Stimulated activated effector memory CD8-positive, alpha-beta T cell treated with anti-CD3 and anti-CD28 coated beads, Interleukin-12 subunit alpha, Interleukin-12 subunit beta, amount 100 ng/mL, for 72 hours (primary cell): ENCODE measurements around the gene PLEKHJ1.
"Not testable (repeated sequence)": the region's sequence is repeated elsewhere in the genome, so short reads cannot be mapped to it uniquely, and the experiment has no call there.

ENCODE experiments used
- ATAC-seq: fragments of 150-1000 bp; cut with Tn5 transposase; 2 replicates; pipeline ENCODE4 v1.10.0; 2021
- DNase-seq, 2 donors: peaks; one replicate each; pipeline ENCODE4 v3.0.0; 2021 to 2022; ENCODE audit warnings: low spot score in 2 of 2
- H3K27ac Mint-ChIP-seq: one replicate; pipeline ENCODE4 v1.8.0; 2022; ENCODE audit warnings: mild to moderate bottlenecking, mixed read lengths
- H3K36me3 Mint-ChIP-seq: one replicate; pipeline ENCODE4 v1.8.0; 2022; ENCODE audit warnings: mild to moderate bottlenecking, mixed read lengths
- H3K4me1 Mint-ChIP-seq: one replicate; pipeline ENCODE4 v1.8.0; 2022; ENCODE audit warnings: mixed read lengths
- H3K4me3 Mint-ChIP-seq: one replicate; pipeline ENCODE4 v1.8.0; 2022; ENCODE audit warnings: mild to moderate bottlenecking, mixed read lengths
- H3K9me3 Mint-ChIP-seq: one replicate; pipeline ENCODE4 v1.8.0; 2022; ENCODE audit warnings: mixed read lengths

PLEKHJ1 gene

GRCh38 chr19:2210987-2211740 is 25.0 kb downstream of the PLEKHJ1 start:
- Mint-ChIP-seq H3K36me3 (peaks cover 96% of the 10 kb centered on the region), H3K4me1 (peaks cover 10% of the 10 kb centered on the region), H3K9me3 (no peaks in the 10 kb centered on the region), H3K4me3 (no peak overlapping the region), H3K27ac (peak overlapping the region; percentile 80)
- ATAC-seq = no peak
- DNase-seq = no peak

GRCh38 chr19:2210206-2210605 is 25.9 kb downstream of the PLEKHJ1 start:
- Mint-ChIP-seq H3K4me1 (peaks cover 6% of the 10 kb centered on the region), H3K36me3 (peaks cover 96% of the 10 kb centered on the region), H3K4me3 (no peak overlapping the region), H3K9me3 (no peaks in the 10 kb centered on the region), H3K27ac (no peak overlapping the region)
- DNase-seq (no peak), ATAC-seq (no peak)

- Mint-ChIP-seq H3K9me3 (no peaks in the 10 kb centered on the region), H3K4me1 (peaks cover under 1% of the 10 kb centered on the region), H3K4me3 (no peak overlapping the region), H3K27ac (no peak overlapping the region), H3K36me3 (peaks cover 96% of the 10 kb centered on the region)
- DNase-seq (no peak), ATAC-seq (no peak)
These were observed 26.7 kb downstream of the PLEKHJ1 start for GRCh38 chr19:2209408-2209807.

GRCh38 chr19:2208975-2209374 is 27.2 kb downstream of the PLEKHJ1 start:
- ATAC-seq (no peak), DNase-seq (no peak)
- H3K4me1 Mint-ChIP-seq = peaks cover 5% of the 10 kb centered on the region
- H3K27ac Mint-ChIP-seq = no peak overlapping the region
- peaks cover 96% of the 10 kb centered on the region for H3K36me3 Mint-ChIP-seq
- H3K4me3 Mint-ChIP-seq = no peak overlapping the region
- H3K9me3 Mint-ChIP-seq = no peaks in the 10 kb centered on the region

GRCh38 chr19:2207991-2208860 is 27.9 kb downstream of the PLEKHJ1 start:
- Mint-ChIP-seq H3K4me3 (no peak overlapping the region), H3K36me3 (peaks cover 96% of the 10 kb centered on the region), H3K27ac (peak overlapping the region; percentile 17), H3K9me3 (no peaks in the 10 kb centered on the region), H3K4me1 (peaks cover 8% of the 10 kb centered on the region)
- ATAC-seq = peak; percentile 73
- peak in 1 of 2 donors; percentile 61 for DNase-seq

GRCh38 chr19:2207008-2207407 is 29.1 kb downstream of the PLEKHJ1 start:
- Mint-ChIP-seq H3K4me3 (no peak overlapping the region), H3K27ac (peak overlapping the region; percentile 17), H3K4me1 (peaks cover 8% of the 10 kb centered on the region), H3K9me3 (no peaks in the 10 kb centered on the region), H3K36me3 (peaks cover 96% of the 10 kb centered on the region)
- ATAC-seq (no peak), DNase-seq (no peak)

- DNase-seq = no peak
- Mint-ChIP-seq H3K4me3 (no peak overlapping the region), H3K36me3 (peaks cover 89% of the 10 kb centered on the region), H3K4me1 (peaks cover 29% of the 10 kb centered on the region), H3K27ac (no peak overlapping the region), H3K9me3 (no peaks in the 10 kb centered on the region)
- ATAC-seq = no peak
These were observed 33.8 kb downstream of the PLEKHJ1 start for GRCh38 chr19:2202366-2202765.

- no peak overlapping the region for H3K4me3 Mint-ChIP-seq
- H3K27ac Mint-ChIP-seq = peak overlapping the region; percentile 81
- H3K9me3 Mint-ChIP-seq = no peaks in the 10 kb centered on the region
- peaks cover 89% of the 10 kb centered on the region for H3K36me3 Mint-ChIP-seq
- DNase-seq (no peak), ATAC-seq (peak; percentile 14)
- peaks cover 37% of the 10 kb centered on the region for H3K4me1 Mint-ChIP-seq
These were observed 34.5 kb downstream of the PLEKHJ1 start for GRCh38 chr19:2201473-2202148.

- H3K9me3 Mint-ChIP-seq, H3K27ac Mint-ChIP-seq, H3K4me3 Mint-ChIP-seq, DNase-seq, ATAC-seq: not testable (repeated sequence)
- Mint-ChIP-seq H3K4me1 (peaks cover 38% of the 10 kb centered on the region), H3K36me3 (peaks cover 88% of the 10 kb centered on the region)
These were observed 35.4 kb downstream of the PLEKHJ1 start for GRCh38 chr19:2200624-2201294.

GRCh38 chr19:2199861-2200623 is 36.1 kb downstream of the PLEKHJ1 start:
- H3K4me1 Mint-ChIP-seq = peaks cover 38% of the 10 kb centered on the region
- no peak overlapping the region for H3K4me3 Mint-ChIP-seq
- DNase-seq = no peak
- no peak overlapping the region for H3K27ac Mint-ChIP-seq
- H3K36me3 Mint-ChIP-seq = peaks cover 87% of the 10 kb centered on the region
- H3K9me3 Mint-ChIP-seq = no peaks in the 10 kb centered on the region
- ATAC-seq = no peak

- Mint-ChIP-seq H3K4me1 (peaks cover 36% of the 10 kb centered on the region), H3K4me3 (no peak overlapping the region), H3K9me3 (no peaks in the 10 kb centered on the region), H3K36me3 (peaks cover 87% of the 10 kb centered on the region), H3K27ac (peak overlapping the region; percentile 74)
- no peak for DNase-seq
- peak; percentile 11 for ATAC-seq
These were observed 36.9 kb downstream of the PLEKHJ1 start for GRCh38 chr19:2199215-2199614.

GRCh38 chr19:2198317-2198716 is 37.8 kb downstream of the PLEKHJ1 start:
- no peak overlapping the region for H3K4me3 Mint-ChIP-seq
- no peaks in the 10 kb centered on the region for H3K9me3 Mint-ChIP-seq
- peaks cover 87% of the 10 kb centered on the region for H3K36me3 Mint-ChIP-seq
- H3K4me1 Mint-ChIP-seq = peaks cover 31% of the 10 kb centered on the region
- ATAC-seq (no peak), DNase-seq (no peak)
- H3K27ac Mint-ChIP-seq = peak overlapping the region; percentile 74

GRCh38 chr19:2197270-2197669 is 38.9 kb downstream of the PLEKHJ1 start:
- Mint-ChIP-seq H3K4me3 (no peak overlapping the region), H3K27ac (peak overlapping the region; percentile 44), H3K4me1 (peaks cover 31% of the 10 kb centered on the region), H3K9me3 (no peaks in the 10 kb centered on the region), H3K36me3 (peaks cover 87% of the 10 kb centered on the region)
- no peak for DNase-seq
- ATAC-seq = no peak

GRCh38 chr19:2195914-2196313 is 40.2 kb downstream of the PLEKHJ1 start:
- ATAC-seq (no peak), DNase-seq (no peak)
- H3K4me3 Mint-ChIP-seq = no peak overlapping the region
- peaks cover 23% of the 10 kb centered on the region for H3K4me1 Mint-ChIP-seq
- no peaks in the 10 kb centered on the region for H3K9me3 Mint-ChIP-seq
- peaks cover 87% of the 10 kb centered on the region for H3K36me3 Mint-ChIP-seq
- no peak overlapping the region for H3K27ac Mint-ChIP-seq
